Lower leg skin (tissue), 3 donors: Measurements from ENCODE around the gene PISD.

ENCODE experiments used
- CTCF ChIP-seq, 3 donors: fragments of 450-650 bp; IDR thresholded peaks; one replicate each; pipeline ENCODE4 v1.5.1; 2016; ENCODE audit warnings: antibody characterized with exemption in 3 of 3, mild to moderate bottlenecking in 3 of 3, moderate library complexity in 2 of 3
- POLR2A ChIP-seq, 2 donors: fragments of 450-650 bp; IDR thresholded peaks; one replicate each; pipeline ENCODE4 v1.6.1; 2016 to 2017; ENCODE audit warnings: antibody characterized with exemption in 2 of 2, mild to moderate bottlenecking in 1 of 2, moderate library complexity in 1 of 2

GRCh38 chr22:31613904-31614296, 48.1 kb downstream of the PISD start:
- TF ChIP-seq CTCF (IDR thresholded peaks at IDR 0.05) (no peak), POLR2A (IDR thresholded peaks at IDR 0.05) (no peak)
